T1000 (cell line): Measurements from ENCODE around the gene DCHS2.
"Not testable (repeated sequence)": the region's sequence is repeated elsewhere in the genome, so short reads cannot be mapped to it uniquely, and the experiment has no call there.

Source experiments
- DNase-seq: peaks from one replicate; lab custom pipeline; 2025; ENCODE audit warnings: mixed read lengths; lab: John Stamatoyannopoulos, UW

DCHS2 gene

DNA sequence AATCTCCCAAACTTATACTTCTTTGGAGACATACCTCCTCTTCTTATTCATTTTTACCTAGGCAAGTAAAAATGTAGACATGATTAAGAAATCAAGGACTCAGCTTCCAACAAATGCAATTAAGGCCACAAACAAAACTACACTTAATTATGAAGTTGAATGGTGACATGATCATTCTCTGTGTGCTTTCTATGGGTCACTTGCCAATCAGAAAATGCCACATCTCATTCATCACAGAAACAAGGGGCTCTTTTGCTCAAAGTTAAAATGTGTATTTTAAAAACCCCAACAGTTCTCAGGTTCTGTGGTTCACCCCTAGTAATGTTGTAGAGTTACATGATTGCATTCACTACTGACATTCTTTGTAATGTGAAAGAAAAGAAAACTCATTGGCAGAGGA is 273.5 kb downstream of the DCHS2 start:
- DNase-seq: no peak

DNA sequence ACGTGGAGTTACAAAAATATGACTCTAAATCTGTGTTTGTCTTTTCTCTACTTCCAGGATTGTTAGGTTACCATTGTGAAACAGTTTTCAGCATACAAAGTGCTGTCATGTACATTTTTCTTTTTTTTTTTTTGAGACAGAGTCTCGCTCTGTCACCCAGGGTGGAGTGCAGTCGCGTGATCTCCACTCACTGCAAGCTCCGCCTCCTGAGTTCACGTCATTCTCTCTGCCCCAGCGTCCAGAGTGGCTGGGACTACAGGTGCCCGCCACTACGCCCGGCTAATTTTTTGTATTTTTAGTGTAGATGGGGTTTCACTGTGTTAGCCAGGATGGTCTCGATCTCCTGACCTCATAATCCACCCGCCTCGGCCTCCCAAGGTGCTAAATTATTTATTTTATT is 274.2 kb downstream of the DCHS2 start:
- DNase-seq: not testable (repeated sequence)

DNA sequence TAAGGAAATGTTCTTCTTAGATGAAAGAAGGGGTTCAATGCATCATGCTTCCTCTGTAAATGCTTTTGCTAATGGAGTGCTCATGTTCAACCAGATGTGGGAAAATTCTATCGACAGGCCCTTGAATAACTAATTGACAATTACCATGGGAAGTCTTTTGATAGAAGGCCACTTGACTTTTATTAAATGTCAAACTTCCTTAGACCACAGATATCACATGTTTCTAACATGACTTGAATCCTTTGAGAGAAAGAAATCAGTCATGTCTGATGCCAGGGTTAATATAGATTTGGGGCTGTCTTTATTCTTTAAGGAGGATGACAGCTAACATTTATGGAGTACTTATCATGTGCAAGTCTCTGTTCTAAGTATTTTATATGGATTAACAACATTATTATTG is 280.1 kb downstream of the DCHS2 start:
- DNase-seq: no peak

DNA sequence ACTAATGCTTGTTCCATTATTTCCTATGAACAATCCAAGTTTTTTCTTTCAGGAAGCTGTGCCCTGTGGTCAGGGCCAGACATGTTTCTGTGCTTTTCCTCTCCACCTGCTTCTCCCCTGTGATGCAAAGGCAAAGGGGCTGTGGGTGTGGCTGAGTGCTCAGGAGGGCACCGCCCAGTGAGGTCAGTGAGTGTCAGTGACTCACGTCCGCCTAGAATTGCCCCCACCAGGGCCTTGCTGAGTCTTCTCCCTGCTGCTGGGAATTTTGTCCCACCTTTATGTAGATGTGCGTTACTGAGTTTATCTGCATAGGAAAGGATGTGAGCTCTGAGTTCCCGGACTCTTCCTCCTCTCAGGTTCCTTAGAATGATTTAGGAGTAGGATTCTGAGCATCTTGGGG is 283.2 kb downstream of the DCHS2 start:
- DNase-seq: no peak

DNA sequence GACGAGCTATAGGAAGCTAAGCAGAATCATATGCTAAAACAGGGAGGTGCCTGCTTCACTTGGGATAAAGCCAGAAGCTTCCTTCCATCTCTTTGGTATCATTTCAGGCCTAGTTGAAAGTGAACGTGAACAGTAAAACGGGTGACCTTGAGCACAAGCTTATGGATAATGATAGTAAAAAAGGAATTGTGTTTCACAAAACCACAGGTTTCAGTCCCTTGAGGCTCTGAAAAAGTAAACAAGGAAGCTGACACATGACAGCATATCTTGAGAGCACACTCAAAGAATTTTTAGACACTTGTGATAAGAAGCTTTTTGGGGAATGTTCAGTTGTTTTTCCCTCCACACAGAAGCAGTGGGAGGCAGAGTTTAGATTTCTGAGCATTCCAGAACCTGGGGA is 286.1 kb downstream of the DCHS2 start:
- no peak for DNase-seq

DNA sequence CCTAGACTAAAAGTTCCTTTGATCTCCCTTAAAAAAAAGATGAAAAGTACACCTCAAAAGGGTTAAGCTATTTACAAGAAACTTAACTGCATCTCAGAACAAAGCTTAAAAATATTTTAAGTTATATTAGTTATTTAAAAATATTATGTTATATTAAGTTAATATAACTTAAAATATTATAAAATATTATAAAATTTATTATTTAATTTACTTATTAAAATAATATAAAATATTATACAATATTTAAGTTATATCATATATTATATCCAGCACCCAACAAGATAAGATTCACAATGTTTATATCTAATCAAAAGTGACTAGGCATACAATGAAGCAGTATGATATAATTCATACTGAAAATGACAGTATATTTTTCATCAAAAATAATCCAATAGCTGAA is 296.9 kb downstream of the DCHS2 start:
- no peak for DNase-seq

DNA sequence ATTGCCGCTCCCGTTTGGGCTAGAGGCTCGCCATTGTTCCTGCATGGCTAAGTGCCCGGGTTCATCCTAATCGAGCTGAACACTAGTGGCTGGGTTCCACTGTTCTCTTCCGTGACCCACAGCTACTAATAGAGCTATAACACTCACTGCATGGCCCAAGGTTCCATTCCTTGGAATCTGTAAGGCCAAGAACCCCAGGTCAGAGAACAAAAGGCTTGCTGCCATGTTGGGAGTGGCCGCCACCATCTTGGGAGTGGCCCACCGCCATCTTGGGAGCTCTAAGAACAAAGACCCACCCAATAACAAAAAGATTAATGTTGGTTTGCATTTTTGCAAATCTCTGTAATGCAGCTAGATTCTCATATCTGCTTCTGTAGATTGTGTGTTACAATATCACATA is 299.0 kb downstream of the DCHS2 start:
- DNase-seq: no peak

DNA sequence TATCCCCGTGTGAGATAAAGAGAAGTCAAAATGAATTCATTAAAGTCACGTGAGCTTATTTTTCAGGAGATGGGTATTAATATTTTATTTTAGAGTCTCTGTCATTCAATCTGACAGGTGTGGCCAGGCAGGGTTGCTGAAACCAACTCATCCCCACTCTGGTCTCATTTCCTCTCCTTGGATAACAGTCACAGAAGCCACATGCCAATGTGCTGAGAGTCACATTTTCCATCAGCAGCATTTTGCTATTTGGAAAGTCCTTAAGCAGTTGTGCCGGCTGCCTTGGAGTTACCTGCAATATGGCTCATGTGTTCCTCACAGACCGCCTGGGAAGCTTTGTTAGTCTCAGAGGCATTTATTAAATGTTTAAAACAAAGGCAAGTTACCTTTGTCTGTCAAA is 302.3 kb downstream of the DCHS2 start:
- no peak for DNase-seq

DNA sequence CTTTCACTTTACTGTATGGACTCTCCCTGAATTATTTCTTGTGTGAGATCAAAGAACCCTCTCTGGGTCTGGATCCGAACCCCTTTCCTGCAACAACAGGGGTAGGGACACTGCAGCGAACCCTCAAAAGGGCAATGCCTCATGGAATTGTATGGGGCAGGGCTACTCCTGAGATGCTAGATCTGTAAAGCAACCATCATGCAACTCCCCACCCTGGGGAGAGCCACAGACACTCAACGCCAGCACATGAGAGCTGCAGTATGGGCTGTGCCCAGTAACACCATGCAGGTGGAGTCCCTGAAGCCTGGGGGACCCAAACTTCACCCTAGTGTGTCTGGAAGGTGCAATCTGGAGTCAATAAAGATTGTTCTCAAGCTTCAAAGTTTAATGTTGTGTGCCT is 304.7 kb downstream of the DCHS2 start:
- DNase-seq: no peak

DNA sequence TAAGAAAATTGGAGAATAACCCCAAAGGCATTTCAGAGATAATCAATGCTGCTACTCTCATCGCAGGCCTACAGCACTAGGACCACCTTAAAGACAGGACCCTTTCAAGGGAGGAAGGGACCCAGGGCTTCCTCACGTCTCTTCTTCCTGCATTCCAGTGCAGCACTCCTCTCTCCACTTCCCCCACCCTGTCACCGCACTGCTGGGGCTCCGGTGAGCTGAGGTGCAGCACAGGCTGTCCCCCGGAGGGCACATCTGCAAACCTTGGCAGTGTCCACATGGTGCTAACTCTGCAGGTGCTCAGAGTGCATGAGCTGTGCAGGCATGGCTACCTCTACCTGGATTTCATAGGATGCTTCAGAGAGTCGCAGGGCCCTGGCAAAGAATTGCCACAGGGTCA is 305.6 kb downstream of the DCHS2 start:
- no peak for DNase-seq

DNA sequence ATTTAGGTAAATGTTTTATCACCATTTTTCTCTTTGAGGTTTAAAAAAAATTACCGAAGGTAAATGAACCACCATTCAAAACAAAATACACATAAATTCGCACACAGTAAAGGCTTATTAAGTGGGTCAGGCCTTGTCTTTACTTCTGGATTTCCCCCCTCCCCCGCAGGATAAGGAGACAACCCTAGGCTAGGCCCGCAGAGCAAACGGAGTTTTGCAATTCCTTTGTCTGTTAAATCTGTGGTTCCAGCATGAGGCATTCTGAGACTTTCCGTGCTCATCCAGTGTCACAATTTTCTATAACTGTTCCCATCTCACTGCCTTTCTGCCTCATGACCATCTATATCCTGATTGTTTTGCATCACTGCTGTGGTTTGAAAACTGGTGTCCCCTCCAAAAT is 307.4 kb downstream of the DCHS2 start:
- no peak for DNase-seq

DNA sequence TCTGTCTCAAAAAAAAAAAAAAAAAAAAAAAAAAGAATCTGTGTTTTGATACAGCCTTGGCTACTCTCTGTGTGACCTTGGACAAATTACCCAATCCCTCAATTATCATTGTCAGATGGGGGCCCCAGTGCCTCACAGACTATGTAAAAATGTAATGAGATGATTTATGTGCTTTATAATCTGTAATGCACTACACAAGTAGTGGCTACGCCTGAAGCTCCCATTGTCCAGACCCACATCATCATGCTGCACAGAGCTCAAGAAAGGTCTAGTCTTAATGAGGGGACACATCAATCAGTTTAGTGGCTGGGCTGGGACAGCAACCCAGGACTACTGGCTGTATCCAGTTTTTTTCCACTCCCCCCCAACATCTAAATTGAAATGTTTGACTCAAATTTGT is 308.3 kb downstream of the DCHS2 start:
- DNase-seq: no peak
